HG03060 (cell line): ENCODE results near the gene F12.
"Not testable (repeated sequence)": the region's sequence is repeated elsewhere in the genome, so short reads cannot be mapped to it uniquely, and the experiment has no call there.

Experiments used
- ATAC-seq: cut with Tn5 transposase; IDR thresholded peaks from one replicate; pipeline ENCODE4 v1.9.1; 2021; ENCODE audit warnings: low read depth, moderate number of reproducible peaks; ENCODE audit not compliant: unreplicated experiment

Gene F12

GRCh38 chr5:177360740-177361139 is 48.6 kb downstream of the F12 start:
- not testable (repeated sequence) for ATAC-seq

GRCh38 chr5:177359860-177360259 is 49.5 kb downstream of the F12 start:
- no peak for ATAC-seq

DNA sequence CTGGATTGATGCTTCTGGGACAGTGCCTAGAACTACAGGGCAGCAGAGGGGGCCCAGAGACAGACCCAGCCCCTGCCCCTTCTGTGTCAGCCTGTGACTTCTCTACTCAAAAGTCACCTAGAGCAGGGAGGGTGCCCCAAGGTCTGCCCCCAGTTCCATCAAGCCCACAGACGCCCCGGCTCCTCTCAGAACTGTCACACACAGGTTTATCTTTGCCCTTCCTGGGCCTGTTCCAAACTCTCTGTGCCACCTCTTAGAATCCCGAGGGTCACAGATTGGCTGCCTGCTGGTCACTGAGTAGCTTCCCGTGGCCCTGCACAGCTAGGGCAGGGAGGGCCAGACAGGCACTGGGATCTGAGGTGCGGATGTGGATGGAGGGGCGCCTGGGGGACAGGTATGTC is 49.9 kb downstream of the F12 start:
- ATAC-seq: no peak

DNA sequence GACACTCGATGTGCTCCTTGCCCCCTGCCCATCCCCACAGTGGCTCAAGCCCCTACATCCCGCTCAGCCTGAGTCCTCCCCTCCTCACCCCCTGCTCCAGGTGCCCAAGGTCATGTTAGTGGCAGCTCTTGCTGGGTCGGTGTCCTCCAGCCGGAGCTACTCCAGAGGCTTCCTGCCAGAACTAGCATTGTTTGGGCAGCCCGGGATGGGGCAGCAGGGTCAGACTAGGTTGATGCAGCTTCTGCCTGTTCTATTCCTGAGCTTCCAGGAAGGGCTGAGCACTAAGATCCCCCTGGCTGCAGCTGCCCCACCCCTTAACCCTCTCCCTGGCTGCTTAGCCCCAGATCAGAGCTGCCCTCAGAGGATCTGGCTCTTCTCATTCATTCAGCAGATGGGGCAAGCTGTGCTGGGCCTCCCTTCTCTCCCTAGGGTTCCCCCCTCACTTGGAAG is 51.0 kb downstream of the F12 start:
- no peak for ATAC-seq

GRCh38 chr5:177357459-177358351 is 51.7 kb downstream of the F12 start, which contains the start of gene RGS14:
Gene RGS14 (plus strand): TSS chr5:177357924. CDS start chr5:177358025, 101 bp downstream.
- ATAC-seq: peak; percentile 83

GRCh38 chr5:177357146-177357458 is 52.3 kb downstream of the F12 start:
- ATAC-seq: no peak

DNA sequence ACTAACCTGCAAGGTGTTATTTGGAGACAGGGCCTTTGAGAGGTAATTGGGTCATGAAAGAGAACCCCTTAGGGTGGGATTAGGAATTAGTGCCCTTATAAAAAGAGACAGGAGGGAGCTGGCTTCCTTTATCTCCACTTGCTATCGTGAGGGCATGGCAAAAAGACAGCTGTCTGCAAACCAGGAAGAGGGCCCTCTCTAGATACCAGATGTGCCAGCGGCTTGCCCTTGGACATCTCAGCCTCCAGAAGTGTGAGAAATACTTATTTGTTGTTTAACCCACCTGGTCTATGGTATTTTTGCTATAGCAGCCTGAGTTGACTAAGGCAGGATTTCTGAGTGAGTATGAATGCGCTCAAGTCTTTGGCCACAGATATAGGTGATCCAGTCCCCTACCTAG is 52.6 kb downstream of the F12 start:
- ATAC-seq: no peak

GRCh38 chr5:177355868-177356168 is 53.5 kb downstream of the F12 start:
- no peak for ATAC-seq

DNA sequence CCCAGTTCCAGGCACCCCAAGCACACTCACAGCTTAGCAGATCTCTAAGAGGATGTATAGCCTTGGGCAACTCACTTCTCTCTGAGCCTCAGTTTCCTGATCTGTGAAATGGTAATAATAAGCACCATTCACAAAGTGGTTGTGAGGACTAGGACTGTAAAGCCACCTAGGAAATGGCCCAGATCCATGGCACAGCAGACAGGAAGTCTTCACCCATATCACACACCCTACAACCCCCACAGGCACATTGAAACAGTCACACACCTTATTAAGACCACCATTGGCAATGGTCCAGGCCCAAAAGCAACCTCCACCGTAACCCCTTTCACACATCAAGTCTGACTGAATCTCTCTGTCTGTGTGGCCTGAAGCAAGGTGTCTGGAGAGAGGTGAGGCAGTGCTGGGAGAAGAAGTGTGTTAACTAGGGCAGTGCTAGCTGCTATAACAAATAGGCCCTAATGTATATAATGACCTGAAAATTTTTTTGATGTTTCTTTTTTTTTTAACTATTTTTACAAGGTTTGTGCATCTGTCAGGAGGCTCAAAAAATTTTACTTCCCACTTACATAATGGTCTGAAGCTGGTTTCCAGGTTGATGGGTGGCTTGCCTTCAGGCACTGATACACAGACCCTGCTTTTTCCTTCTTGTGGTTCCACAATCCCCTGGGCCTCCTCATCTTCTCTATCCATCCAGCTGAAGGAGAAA is 54.0 kb downstream of the F12 start:
- ATAC-seq: no peak

DNA sequence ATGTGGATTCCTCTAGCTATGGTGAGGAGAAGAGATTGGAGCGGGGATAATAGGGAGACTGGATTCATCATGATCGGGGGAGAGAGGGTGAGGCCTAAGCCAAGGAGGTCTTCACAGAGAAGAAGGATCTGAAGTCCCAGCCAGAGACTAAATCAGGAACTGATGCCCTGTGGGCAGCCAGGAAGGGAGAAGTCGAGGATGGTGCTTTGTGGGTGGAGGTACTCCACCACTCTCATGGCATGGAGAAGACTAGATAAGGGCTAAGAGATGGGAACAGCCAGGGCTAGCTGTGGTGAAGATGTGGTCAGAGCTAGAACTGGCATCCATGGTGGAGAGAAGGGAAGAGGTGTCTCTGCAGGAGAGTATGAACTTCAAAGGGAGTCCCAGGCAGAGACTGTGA is 54.7 kb downstream of the F12 start:
- ATAC-seq: no peak

GRCh38 chr5:177354256-177354655 is 55.1 kb downstream of the F12 start:
- ATAC-seq: no peak

DNA sequence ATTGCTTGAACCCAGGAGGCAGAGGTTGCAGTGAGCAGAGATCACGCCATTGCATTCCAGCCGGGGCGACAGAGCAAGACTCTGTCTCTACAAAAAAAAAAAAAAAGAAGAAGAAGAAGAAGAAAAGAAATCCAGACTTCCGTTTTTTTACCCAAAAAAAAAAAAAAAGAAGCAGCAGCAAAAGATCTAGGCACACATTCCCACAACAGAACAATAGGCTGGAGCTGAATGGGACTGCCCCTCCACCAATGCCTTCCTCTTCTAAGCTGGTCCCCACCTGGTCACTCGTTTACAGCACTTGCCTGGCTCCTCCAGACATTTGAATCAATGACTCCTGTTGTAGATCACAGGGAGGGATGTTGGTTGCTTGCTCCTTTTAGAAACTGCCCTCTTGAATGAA is 56.3 kb downstream of the F12 start:
- ATAC-seq: no peak
